ENCODE results near the gene PPP1R9B.

DNA sequence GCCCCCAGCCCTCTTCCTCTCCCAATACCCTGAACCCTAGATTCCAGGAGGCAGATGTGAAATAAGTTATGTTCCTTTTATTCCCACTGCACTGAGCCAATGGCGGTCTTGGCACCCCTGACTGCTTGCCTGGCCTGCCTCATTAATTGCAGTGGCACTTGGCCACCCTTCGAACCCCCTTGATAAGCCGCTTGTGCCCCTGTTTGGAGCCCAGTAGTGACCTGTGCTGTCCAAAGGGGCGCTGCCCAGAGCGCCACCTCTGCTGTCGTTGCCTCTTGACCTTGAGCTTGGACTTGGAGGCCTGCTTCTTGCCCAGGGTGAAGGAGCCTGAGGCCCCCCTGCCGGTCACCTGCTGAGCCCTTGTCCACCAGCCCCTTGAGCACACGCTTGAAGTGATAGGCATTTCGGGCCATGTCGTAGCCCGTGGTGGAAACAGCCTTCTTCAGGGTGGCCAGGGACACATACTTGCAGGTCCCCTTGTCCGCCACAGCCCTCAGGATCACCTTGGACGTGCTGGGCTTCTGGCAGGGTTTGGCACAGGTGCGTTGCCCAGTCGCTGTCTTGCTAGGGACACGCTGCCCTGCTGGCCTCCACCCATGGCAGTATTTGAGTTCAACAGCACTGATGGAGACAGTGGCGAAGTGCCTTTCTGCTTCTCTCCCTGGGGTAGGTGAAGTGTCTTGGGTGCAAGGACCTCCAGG, 21.0 kb upstream of the PPP1R9B start:
- TF ChIP-seq, protein P1, sequence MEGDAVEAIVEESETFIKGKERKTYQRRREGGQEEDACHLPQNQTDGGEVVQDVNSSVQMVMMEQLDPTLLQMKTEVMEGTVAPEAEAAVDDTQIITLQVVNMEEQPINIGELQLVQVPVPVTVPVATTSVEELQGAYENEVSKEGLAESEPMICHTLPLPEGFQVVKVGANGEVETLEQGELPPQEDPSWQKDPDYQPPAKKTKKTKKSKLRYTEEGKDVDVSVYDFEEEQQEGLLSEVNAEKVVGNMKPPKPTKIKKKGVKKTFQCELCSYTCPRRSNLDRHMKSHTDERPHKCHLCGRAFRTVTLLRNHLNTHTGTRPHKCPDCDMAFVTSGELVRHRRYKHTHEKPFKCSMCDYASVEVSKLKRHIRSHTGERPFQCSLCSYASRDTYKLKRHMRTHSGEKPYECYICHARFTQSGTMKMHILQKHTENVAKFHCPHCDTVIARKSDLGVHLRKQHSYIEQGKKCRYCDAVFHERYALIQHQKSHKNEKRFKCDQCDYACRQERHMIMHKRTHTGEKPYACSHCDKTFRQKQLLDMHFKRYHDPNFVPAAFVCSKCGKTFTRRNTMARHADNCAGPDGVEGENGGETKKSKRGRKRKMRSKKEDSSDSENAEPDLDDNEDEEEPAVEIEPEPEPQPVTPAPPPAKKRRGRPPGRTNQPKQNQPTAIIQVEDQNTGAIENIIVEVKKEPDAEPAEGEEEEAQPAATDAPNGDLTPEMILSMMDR (IDR thresholded peaks at IDR 0.05): no peak
- TF ChIP-seq, protein P2, sequence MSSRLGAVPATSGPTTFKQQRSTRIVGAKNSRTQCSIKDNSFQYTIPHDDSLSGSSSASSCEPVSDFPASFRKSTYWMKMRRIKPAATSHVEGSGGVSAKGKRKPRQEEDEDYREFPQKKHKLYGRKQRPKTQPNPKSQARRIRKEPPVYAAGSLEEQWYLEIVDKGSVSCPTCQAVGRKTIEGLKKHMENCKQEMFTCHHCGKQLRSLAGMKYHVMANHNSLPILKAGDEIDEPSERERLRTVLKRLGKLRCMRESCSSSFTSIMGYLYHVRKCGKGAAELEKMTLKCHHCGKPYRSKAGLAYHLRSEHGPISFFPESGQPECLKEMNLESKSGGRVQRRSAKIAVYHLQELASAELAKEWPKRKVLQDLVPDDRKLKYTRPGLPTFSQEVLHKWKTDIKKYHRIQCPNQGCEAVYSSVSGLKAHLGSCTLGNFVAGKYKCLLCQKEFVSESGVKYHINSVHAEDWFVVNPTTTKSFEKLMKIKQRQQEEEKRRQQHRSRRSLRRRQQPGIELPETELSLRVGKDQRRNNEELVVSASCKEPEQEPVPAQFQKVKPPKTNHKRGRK (CRISPR knock-in tag; IDR thresholded peaks at IDR 0.05; ENCODE audit: borderline replicate concordance): no peak
- no peak for TF ChIP-seq FOXJ3 (CRISPR knock-in tag; IDR thresholded peaks at IDR 0.05; ENCODE audit: borderline replicate concordance)
- TF ChIP-seq FOXK1 (CRISPR knock-in tag; IDR thresholded peaks at IDR 0.05): no peak
- TF ChIP-seq, protein P3, sequence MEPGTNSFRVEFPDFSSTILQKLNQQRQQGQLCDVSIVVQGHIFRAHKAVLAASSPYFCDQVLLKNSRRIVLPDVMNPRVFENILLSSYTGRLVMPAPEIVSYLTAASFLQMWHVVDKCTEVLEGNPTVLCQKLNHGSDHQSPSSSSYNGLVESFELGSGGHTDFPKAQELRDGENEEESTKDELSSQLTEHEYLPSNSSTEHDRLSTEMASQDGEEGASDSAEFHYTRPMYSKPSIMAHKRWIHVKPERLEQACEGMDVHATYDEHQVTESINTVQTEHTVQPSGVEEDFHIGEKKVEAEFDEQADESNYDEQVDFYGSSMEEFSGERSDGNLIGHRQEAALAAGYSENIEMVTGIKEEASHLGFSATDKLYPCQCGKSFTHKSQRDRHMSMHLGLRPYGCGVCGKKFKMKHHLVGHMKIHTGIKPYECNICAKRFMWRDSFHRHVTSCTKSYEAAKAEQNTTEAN (CRISPR knock-in tag; IDR thresholded peaks at IDR 0.05): no peak

All from WTC11 (cell line).